DND-41 (cell line): ENCODE results near the gene FER1L5.

Experiments used
- CTCF ChIP-seq: IDR thresholded peaks from 2 replicates; pipeline ENCODE4 v1.5.1; 2012; ENCODE audit warnings: borderline replicate concordance, low read length, moderate library complexity, mild to moderate bottlenecking; ENCODE audit not compliant: poor library complexity, severe bottlenecking; ENCODE audit errors: extremely low read depth
- EZH2 ChIP-seq: IDR thresholded peaks from 3 replicates; pipeline ENCODE4 v1.6.1; 2012; ENCODE audit warnings: borderline replicate concordance, low read depth, mild to moderate bottlenecking, moderate library complexity, low read length, inconsistent platforms; ENCODE audit not compliant: severe bottlenecking

DNA sequence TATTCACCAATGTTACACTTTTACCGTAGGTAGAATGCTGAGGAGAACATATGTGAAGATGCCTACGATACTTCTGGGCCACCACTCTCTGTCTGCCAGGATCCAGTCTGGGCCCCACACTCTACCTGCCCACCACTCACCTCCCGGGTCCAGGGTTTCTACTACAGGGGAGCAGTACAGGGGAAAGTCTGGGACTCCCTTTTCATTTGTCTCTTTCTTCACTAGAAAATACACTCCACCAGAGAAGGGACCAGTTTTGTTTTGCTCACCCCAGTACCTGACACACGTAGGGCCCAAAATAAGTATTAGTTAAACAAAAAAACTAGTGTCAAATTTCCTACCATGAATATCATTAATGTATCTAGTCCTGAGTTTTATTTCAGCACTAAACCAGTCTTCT is 25.6 kb upstream of the FER1L5 start:
- TF ChIP-seq EZH2, result no peak
- TF ChIP-seq CTCF, result no peak
